ENCODE results near the gene B3GNT3. TPM values are rescaled to one million over a fixed set of nuclear protein-coding genes. Genes with fewer than 3 reads are reported as not detected.

B3GNT3 gene
- total and polyA plus RNA-seq, 2 experiments from 2014 or later: not detected

DNA sequence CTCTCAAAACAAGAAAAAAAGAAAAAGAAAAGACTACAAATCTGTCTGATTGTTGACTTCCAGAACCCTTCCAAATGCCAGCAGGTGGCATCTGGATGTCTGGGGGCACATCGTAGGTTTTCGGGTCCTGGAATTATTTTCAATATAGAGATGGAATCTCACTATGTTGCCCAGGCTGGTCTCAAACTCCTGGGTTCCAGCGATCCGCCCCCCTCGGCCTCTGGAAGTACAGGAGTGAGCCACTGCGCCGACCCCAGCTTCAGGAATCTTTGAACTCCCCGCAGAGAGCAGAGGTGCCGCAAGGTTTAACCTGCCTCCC, 567 bp upstream of the B3GNT3 start:
- Histone ChIP-seq H3F3A (ENCODE audit: insufficient read depth) (no peaks in the 10 kb centered on the region), H3K27ac (no peak overlapping the region), H4K20me1 (ENCODE audit: insufficient read depth) (no peaks in the 10 kb centered on the region), H3K27me3 (replicated peaks; ENCODE audit: insufficient read depth) (peaks cover 28% of the 10 kb centered on the region), H3K79me2 (ENCODE audit: insufficient read depth) (no peaks in the 10 kb centered on the region), H3K4me3 (peak overlapping the region; percentile 40; the same call in 1 of the 2 replicates), H3K9me3 (ENCODE audit: low read depth) (no peaks in the 10 kb centered on the region), H3K4me1 (ENCODE audit: insufficient read depth) (no peaks in the 10 kb centered on the region), H3K9me2 (ENCODE audit: insufficient read depth) (no peaks in the 10 kb centered on the region), H2AFZ (no peak overlapping the region), H3K9ac (no peak overlapping the region), H3K4me2 (ENCODE audit: unreplicated experiment) (no peak overlapping the region), H3K36me3 (ENCODE audit: low read depth) (no peaks in the 10 kb centered on the region)
- no peak for DNase-seq
- WGBS, 2 experiments (ENCODE audit: low coverage in 1 of 2, low lambda C conversion rate in 2 of 2, missing lambda C conversion rate in 2 of 2): 35 to 36% methylated on average over 9 of the region's 9 CpGs
- in situ Hi-C loops (cut with MboI): no loop called here
- TF ChIP-seq EZH2phosphoT487 (IDR thresholded peaks at IDR 0.05; ENCODE audit: insufficient read depth, low read depth): no peak
- TF ChIP-seq EZH2 (IDR thresholded peaks at IDR 0.05; ENCODE audit: insufficient read depth, poor library complexity, severe bottlenecking): no peak

GRCh38 chr19:17795495-17795856, 538 bp downstream of the B3GNT3 start:
- H3K79me2 ChIP-seq (ENCODE audit: insufficient read depth): no peaks in the 10 kb centered on the region
- H3K27me3 ChIP-seq (replicated peaks; ENCODE audit: insufficient read depth): peaks cover 28% of the 10 kb centered on the region
- no peak overlapping the region for H2AFZ ChIP-seq
- H3K4me3 ChIP-seq: no peak overlapping the region
- H3K4me1 ChIP-seq (ENCODE audit: insufficient read depth): no peaks in the 10 kb centered on the region
- no peaks in the 10 kb centered on the region for H3F3A ChIP-seq (ENCODE audit: insufficient read depth)
- no peak overlapping the region for H3K4me2 ChIP-seq (ENCODE audit: unreplicated experiment)
- no peak for TF ChIP-seq EZH2phosphoT487 (IDR thresholded peaks at IDR 0.05; ENCODE audit: insufficient read depth, low read depth)
- no peak for TF ChIP-seq EZH2 (IDR thresholded peaks at IDR 0.05; ENCODE audit: insufficient read depth, poor library complexity, severe bottlenecking)
- H3K9me3 ChIP-seq (ENCODE audit: low read depth): no peaks in the 10 kb centered on the region
- in situ Hi-C loops (cut with MboI): no loop called here
- no peak for DNase-seq
- no peaks in the 10 kb centered on the region for H3K36me3 ChIP-seq (ENCODE audit: low read depth)
- no peak overlapping the region for H3K27ac ChIP-seq
- WGBS, 2 experiments (ENCODE audit: low coverage in 1 of 2, low lambda C conversion rate in 2 of 2, missing lambda C conversion rate in 2 of 2): 28 to 30% methylated on average over 14 of the region's 14 CpGs
- no peak overlapping the region for H3K9ac ChIP-seq
- H3K9me2 ChIP-seq (ENCODE audit: insufficient read depth): no peaks in the 10 kb centered on the region
- H4K20me1 ChIP-seq (ENCODE audit: insufficient read depth): no peaks in the 10 kb centered on the region

GRCh38 chr19:17796013-17796837, 1.3 kb downstream of the B3GNT3 start:
- Histone ChIP-seq H3K4me2 (ENCODE audit: unreplicated experiment) (no peak overlapping the region), H3K79me2 (ENCODE audit: insufficient read depth) (no peaks in the 10 kb centered on the region), H3K27ac (no peak overlapping the region), H3K4me3 (no peak overlapping the region), H2AFZ (no peak overlapping the region), H3K36me3 (ENCODE audit: low read depth) (no peaks in the 10 kb centered on the region), H3K9ac (no peak overlapping the region), H3K9me3 (ENCODE audit: low read depth) (no peaks in the 10 kb centered on the region), H3K4me1 (ENCODE audit: insufficient read depth) (no peaks in the 10 kb centered on the region), H4K20me1 (ENCODE audit: insufficient read depth) (no peaks in the 10 kb centered on the region), H3K9me2 (ENCODE audit: insufficient read depth) (no peaks in the 10 kb centered on the region), H3K27me3 (replicated peaks; ENCODE audit: insufficient read depth) (peaks cover 28% of the 10 kb centered on the region), H3F3A (ENCODE audit: insufficient read depth) (no peaks in the 10 kb centered on the region)
- WGBS, 2 experiments (ENCODE audit: low coverage in 1 of 2, low lambda C conversion rate in 2 of 2, missing lambda C conversion rate in 2 of 2): 69 to 70% methylated on average over 6 of the region's 6 CpGs
- TF ChIP-seq EZH2phosphoT487 (IDR thresholded peaks at IDR 0.05; ENCODE audit: insufficient read depth, low read depth) (no peak), EZH2 (IDR thresholded peaks at IDR 0.05; ENCODE audit: insufficient read depth, poor library complexity, severe bottlenecking) (no peak)
- no peak for DNase-seq
- in situ Hi-C loops (cut with MboI): no loop called here

- Histone ChIP-seq H3F3A (ENCODE audit: insufficient read depth) (no peaks in the 10 kb centered on the region), H3K79me2 (ENCODE audit: insufficient read depth) (no peaks in the 10 kb centered on the region), H3K27me3 (replicated peaks; ENCODE audit: insufficient read depth) (peaks cover 28% of the 10 kb centered on the region), H2AFZ (no peak overlapping the region), H3K9ac (no peak overlapping the region), H4K20me1 (ENCODE audit: insufficient read depth) (no peaks in the 10 kb centered on the region), H3K27ac (no peak overlapping the region), H3K9me2 (ENCODE audit: insufficient read depth) (no peaks in the 10 kb centered on the region), H3K9me3 (ENCODE audit: low read depth) (no peaks in the 10 kb centered on the region), H3K4me3 (no peak overlapping the region), H3K4me1 (ENCODE audit: insufficient read depth) (no peaks in the 10 kb centered on the region), H3K4me2 (ENCODE audit: unreplicated experiment) (no peak overlapping the region), H3K36me3 (ENCODE audit: low read depth) (no peaks in the 10 kb centered on the region)
- no peak for DNase-seq
- TF ChIP-seq EZH2 (IDR thresholded peaks at IDR 0.05; ENCODE audit: insufficient read depth, poor library complexity, severe bottlenecking): no peak
- TF ChIP-seq EZH2phosphoT487 (IDR thresholded peaks at IDR 0.05; ENCODE audit: insufficient read depth, low read depth): no peak
- in situ Hi-C loops (cut with MboI): no loop called here
- WGBS, 2 experiments (ENCODE audit: low coverage in 1 of 2, low lambda C conversion rate in 2 of 2, missing lambda C conversion rate in 2 of 2): 83 to 85% methylated on average over 1 of the region's 1 CpG
Measured at GRCh38 chr19:17796838-17797423, 2.0 kb downstream of the B3GNT3 start.
